ENCODE results near the gene ANO10. TPM values are rescaled to one million over a fixed set of nuclear protein-coding genes. Genes with fewer than 3 reads are reported as not detected.

The ANO10 gene
- total RNA-seq, 1 donor from 2014 or later, result 24.9 TPM

DNA sequence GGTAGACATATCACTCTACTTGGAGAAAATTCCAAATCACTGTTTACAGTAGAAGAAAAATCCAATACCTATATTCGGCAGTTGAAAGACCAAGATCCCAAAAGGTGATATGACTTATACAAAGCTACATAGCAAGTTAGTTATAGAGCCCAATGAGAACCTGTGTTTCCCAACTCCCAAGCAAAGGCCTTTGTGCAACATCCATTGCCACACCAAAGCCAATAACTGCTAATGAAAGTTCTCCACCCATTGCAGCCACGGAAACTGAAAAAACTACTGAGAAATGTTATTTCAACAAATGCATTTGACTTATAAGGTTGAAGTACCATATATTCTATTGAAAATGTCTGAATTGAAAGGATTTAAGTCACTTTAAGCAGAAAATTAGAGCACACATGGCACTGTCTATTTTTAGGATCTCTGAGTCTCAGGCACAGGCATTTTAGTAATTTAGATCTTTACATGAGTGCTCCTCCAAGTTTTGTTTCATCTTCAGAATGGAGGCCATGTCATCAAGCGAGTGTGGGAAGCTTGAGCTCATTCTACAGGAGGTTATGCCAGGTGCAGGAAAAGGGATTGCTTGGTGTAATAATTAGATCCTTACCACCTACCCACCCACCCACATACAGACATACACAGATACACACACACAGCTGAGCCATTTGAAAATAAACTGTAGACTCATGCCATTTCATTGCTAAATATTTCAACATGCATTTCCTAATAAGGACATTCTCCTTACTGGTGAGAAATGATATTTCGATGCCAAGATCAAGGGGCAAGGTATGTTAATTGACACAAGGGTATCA, 19.7 kb upstream of the ANO10 start:
- DNase-seq (ENCODE audit: low spot score in 2 of 2), result no peak
- no peak overlapping the region for H3K27ac ChIP-seq
- intact Hi-C loops (cut with DNase I), result no loop called here

DNA sequence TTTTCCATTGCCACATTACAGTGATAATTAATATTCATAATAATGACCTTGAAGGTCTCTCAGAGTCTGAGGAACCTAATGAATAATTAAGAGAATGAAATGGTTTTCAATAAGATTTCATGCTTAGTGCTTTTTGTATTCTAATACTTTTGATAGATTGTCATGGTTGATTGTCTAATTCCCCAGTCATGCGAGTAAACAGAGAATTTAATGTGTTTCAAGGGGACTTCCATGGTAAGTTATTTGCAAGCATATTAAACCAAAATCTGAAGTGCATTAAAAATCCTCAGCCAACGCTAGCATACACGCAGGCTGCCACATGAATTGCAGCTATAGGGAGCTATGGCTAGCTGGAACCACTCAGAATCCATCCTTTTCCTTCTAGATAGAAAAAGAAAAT, 18.9 kb upstream of the ANO10 start:
- peaks cover 0 to 8% of the 10 kb centered on the region in 2 donors for H3K4me1 ChIP-seq
- no peak overlapping the region for H3K4me3 ChIP-seq
- no peaks in the 10 kb centered on the region for H3K27me3 ChIP-seq
- no peaks in the 10 kb centered on the region for H3K36me3 ChIP-seq
- intact Hi-C loops (cut with DNase I), result no loop called here
- DNase-seq (ENCODE audit: low spot score in 2 of 2), result no peak
- H3K27ac ChIP-seq, result no peak overlapping the region
- TF ChIP-seq, protein P1, sequence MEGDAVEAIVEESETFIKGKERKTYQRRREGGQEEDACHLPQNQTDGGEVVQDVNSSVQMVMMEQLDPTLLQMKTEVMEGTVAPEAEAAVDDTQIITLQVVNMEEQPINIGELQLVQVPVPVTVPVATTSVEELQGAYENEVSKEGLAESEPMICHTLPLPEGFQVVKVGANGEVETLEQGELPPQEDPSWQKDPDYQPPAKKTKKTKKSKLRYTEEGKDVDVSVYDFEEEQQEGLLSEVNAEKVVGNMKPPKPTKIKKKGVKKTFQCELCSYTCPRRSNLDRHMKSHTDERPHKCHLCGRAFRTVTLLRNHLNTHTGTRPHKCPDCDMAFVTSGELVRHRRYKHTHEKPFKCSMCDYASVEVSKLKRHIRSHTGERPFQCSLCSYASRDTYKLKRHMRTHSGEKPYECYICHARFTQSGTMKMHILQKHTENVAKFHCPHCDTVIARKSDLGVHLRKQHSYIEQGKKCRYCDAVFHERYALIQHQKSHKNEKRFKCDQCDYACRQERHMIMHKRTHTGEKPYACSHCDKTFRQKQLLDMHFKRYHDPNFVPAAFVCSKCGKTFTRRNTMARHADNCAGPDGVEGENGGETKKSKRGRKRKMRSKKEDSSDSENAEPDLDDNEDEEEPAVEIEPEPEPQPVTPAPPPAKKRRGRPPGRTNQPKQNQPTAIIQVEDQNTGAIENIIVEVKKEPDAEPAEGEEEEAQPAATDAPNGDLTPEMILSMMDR (IDR thresholded peaks at IDR 0.05), result no peak
- H3K9me3 ChIP-seq, result no peaks in the 10 kb centered on the region

More for the DNA sequence above, 19.7 kb upstream of the ANO10 start:
- Histone ChIP-seq H3K4me3 (no peak overlapping the region), H3K4me1 (peaks cover 0 to 8% of the 10 kb centered on the region in 2 donors), H3K9me3 (no peaks in the 10 kb centered on the region), H3K27me3 (no peaks in the 10 kb centered on the region), H3K36me3 (no peaks in the 10 kb centered on the region)
- TF ChIP-seq, protein P1 (IDR thresholded peaks at IDR 0.05), result no peak

DNA sequence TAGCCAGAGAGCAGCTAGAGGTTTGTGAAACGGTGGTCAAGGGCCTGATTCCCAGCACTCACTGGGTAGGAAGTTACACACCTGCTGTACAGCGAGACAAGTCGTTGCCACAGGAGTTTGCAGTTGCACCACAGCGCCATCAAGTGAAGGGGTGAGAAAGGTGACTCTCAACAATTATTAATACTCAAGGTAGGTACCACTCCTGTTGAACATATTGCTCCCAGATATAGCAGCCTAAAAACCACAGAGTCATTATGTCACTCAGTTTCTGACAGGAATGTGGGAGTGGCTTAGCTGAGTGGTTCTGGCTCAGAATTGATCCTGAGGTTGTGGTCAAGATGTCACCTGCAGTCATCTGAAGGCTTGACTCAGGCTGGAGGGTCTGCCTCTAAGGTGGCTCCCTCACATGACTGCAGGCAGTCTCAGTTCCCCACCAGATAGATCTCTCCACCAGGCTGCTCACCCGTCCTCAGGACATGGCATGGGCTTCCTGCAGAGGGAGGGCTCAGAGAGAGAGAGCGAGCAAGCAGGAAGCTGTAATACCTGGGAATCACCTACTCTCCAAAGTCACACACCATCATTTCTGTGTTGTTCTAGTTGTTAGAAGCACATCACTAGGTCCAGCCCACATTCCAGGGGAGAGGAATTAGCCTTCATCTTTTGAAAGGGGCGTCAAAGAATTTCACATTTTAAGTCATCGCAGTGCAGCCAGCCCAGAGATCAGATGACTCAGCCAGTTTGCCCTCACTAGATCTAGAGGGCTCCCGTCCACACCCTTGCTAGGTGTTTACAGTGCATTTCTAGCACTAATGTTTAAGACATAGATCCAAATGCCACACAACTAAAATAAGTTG, 17.0 kb upstream of the ANO10 start:
- TF ChIP-seq, protein P1 (IDR thresholded peaks at IDR 0.05), result no peak
- Histone ChIP-seq H3K27ac (no peak overlapping the region), H3K4me1 (peaks cover 0 to 8% of the 10 kb centered on the region in 2 donors), H3K9me3 (no peaks in the 10 kb centered on the region), H3K4me3 (no peak overlapping the region), H3K36me3 (no peaks in the 10 kb centered on the region), H3K27me3 (no peaks in the 10 kb centered on the region)
- intact Hi-C loops (cut with DNase I), result no loop called here
- DNase-seq (ENCODE audit: low spot score in 2 of 2), result no peak

DNA sequence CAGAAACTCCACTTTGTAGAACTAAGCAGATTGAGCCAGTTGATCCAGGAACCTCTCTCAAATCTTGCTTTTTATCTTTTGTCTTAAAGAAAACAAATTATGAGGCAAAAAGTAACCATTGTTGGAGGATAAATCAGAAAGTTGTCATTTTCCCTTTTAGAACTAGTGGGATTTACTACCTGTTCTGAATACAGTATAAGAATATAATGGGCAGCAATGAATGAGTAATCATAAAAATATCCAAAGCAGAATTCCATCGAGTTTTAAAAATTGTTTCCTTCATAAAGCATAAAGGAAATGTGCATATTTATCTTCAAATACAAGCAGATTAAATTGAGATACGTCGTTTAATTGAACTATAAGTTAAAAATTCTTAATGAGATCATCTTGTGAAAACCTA, 15.9 kb upstream of the ANO10 start:
- H3K4me1 ChIP-seq, result peaks cover 0 to 8% of the 10 kb centered on the region in 2 donors
- intact Hi-C loops (cut with DNase I), result no loop called here
- no peaks in the 10 kb centered on the region for H3K9me3 ChIP-seq
- TF ChIP-seq, protein P1 (IDR thresholded peaks at IDR 0.05), result no peak
- no peaks in the 10 kb centered on the region for H3K36me3 ChIP-seq
- DNase-seq (ENCODE audit: low spot score in 2 of 2), result no peak
- H3K27me3 ChIP-seq, result no peaks in the 10 kb centered on the region
- no peak overlapping the region for H3K4me3 ChIP-seq
- H3K27ac ChIP-seq, result no peak overlapping the region

DNA sequence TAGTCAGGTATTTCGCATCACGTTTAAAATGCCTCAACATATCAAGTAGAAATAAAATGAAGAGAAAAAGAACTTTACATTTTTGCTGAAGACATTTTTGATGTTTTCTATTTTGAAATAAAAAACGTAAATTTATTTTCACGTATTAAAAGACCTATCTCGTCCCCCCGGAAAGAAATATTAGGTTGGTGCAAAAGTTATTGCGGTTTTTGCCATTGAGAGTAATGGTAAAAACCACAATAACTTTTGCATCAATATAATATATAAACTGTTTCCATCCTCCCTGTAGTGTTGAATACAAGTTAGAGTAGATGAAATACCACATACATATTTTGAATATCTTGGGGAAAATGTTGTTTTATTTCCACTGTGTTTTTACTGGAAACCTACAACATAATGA, 11.2 kb upstream of the ANO10 start:
- H3K4me3 ChIP-seq, result no peak overlapping the region
- no peaks in the 10 kb centered on the region for H3K9me3 ChIP-seq
- TF ChIP-seq, protein P1 (IDR thresholded peaks at IDR 0.05), result no peak
- H3K27ac ChIP-seq, result peak overlapping the region in 1 of 2 donors; percentile 37
- no peaks in the 10 kb centered on the region for H3K4me1 ChIP-seq
- no peaks in the 10 kb centered on the region for H3K27me3 ChIP-seq
- intact Hi-C loops (cut with DNase I), result no loop called here
- no peak for DNase-seq (ENCODE audit: low spot score in 2 of 2)
- no peaks in the 10 kb centered on the region for H3K36me3 ChIP-seq
